Smooth muscle cell (in vitro differentiated cells): ENCODE measurements around the gene ARMC6. TPM values are rescaled to one million over a fixed set of nuclear protein-coding genes. Genes with fewer than 3 reads are reported as not detected.
A peak's percentile ranks its signal among the peaks of the same experiment; 100 is the strongest.

Source experiments
- DNase-seq: peaks from one replicate; lab custom pipeline; 2025; ENCODE audit not compliant: unreplicated experiment; lab: John Stamatoyannopoulos, UW
- H2AFZ ChIP-seq: fragments of 200-600 bp; sonication (generic); 2 replicates; pipeline ENCODE4 v1.6.0; 2016; ENCODE audit warnings: antibody characterized with exemption, low read depth, mild to moderate bottlenecking
- H3F3A ChIP-seq: fragments of 200-600 bp; sonication (generic); 2 replicates; pipeline ENCODE4 v1.6.0; 2017; ENCODE audit warnings: antibody characterized with exemption, low read depth
- H3K27ac ChIP-seq: fragments of 200-600 bp; sonication (generic); 2 replicates; pipeline ENCODE4 v1.5.1; 2016; ENCODE audit warnings: low read depth, mild to moderate bottlenecking
- H3K27me3 ChIP-seq: fragments of 200-600 bp; sonication (generic); 2 replicates; pipeline ENCODE4 v1.6.1; 2016; ENCODE audit warnings: low read depth, mild to moderate bottlenecking
- H3K36me3 ChIP-seq: fragments of 200-600 bp; sonication (generic); 2 replicates; pipeline ENCODE4 v1.5.1; 2016; ENCODE audit warnings: low read depth
- H3K4me1 ChIP-seq: fragments of 200-600 bp; sonication (generic); 2 replicates; pipeline ENCODE4 v1.5.1; 2016; ENCODE audit warnings: low read depth
- H3K4me2 ChIP-seq: fragments of 200-600 bp; sonication (generic); 2 replicates; pipeline ENCODE4 v1.6.0; 2016; ENCODE audit warnings: mild to moderate bottlenecking
- H3K4me3 ChIP-seq: fragments of 200-600 bp; sonication (generic); 2 replicates; pipeline ENCODE4 v1.5.1; 2016; ENCODE audit warnings: mild to moderate bottlenecking
- H3K79me2 ChIP-seq: fragments of 200-600 bp; sonication (generic); 2 replicates; pipeline ENCODE4 v1.6.0; 2016; ENCODE audit warnings: low read depth, mild to moderate bottlenecking
- H3K9ac ChIP-seq: fragments of 200-600 bp; sonication (generic); 2 replicates; pipeline ENCODE4 v1.6.0; 2016; ENCODE audit warnings: low read depth
- H3K9me3 ChIP-seq: fragments of 200-600 bp; sonication (generic); replicated peaks from 2 replicates; pipeline ENCODE4 v1.5.1; 2016; ENCODE audit warnings: low read depth
- H4K20me1 ChIP-seq: fragments of 200-600 bp; sonication (generic); 2 replicates; pipeline ENCODE4 v1.6.0; 2016; ENCODE audit warnings: low read depth
- CTCF ChIP-seq: fragments of 200-600 bp; sonication (generic); IDR thresholded peaks from 2 replicates; pipeline ENCODE4 v1.5.1; 2017; ENCODE audit warnings: borderline replicate concordance, mild to moderate bottlenecking, antibody characterized with exemption; ENCODE audit not compliant: insufficient read depth, poor library complexity, severe bottlenecking
- WGBS: methylation state at CpG from one replicate; pipeline ENCODE4 v1.1.7; 2016; ENCODE audit warnings: low lambda C conversion rate; 5-methylcytosine and 5-hydroxymethylcytosine counted together
- polyA plus RNA-seq: library from polyadenylated mRNA; unstranded; fragments of >200 nt; fragmentation: Nextera tagmentation; extraction: Ambion mirVana; gene quantifications from 2 replicates; pipeline ENCODE4 v1.2.1, GENCODE V29; 2016
- total RNA-seq: library from RNA; depleted of rRNA; stranded (reverse); fragments of >200 nt; gene quantifications from 2 replicates; pipeline ENCODE4 v1.2.3, GENCODE V29; 2014

The ARMC6 gene
- total and polyA plus RNA-seq, 2 experiments from 2014 or later = 17.8 to 27.1 TPM

- Histone ChIP-seq H3K27me3 (no peaks in the 10 kb centered on the region), H3K4me2 (no peak overlapping the region), H3K9ac (no peak overlapping the region), H3F3A (no peaks in the 10 kb centered on the region), H3K4me1 (peaks cover 3% of the 10 kb centered on the region), H3K27ac (no peak overlapping the region), H3K79me2 (no peaks in the 10 kb centered on the region), H4K20me1 (peaks cover 6% of the 10 kb centered on the region), H2AFZ (no peak overlapping the region), H3K9me3 (no peaks in the 10 kb centered on the region), H3K4me3 (no peak overlapping the region), H3K36me3 (peaks cover 5% of the 10 kb centered on the region)
- DNase-seq = no peak
- no peak for TF ChIP-seq CTCF
- 96% methylated on average over 14 of the region's 14 CpGs for WGBS
Measured at GRCh38 chr19:18991468-18991867, 41.9 kb upstream of the ARMC6 start.

GRCh38 chr19:18992696-18993095, 40.7 kb upstream of the ARMC6 start:
- H3K4me3 ChIP-seq = no peak overlapping the region
- no peak for TF ChIP-seq CTCF
- H3K4me2 ChIP-seq = no peak overlapping the region
- H3K27ac ChIP-seq = no peak overlapping the region
- peaks cover 3% of the 10 kb centered on the region for H3K4me1 ChIP-seq
- no peak overlapping the region for H2AFZ ChIP-seq
- H3K9ac ChIP-seq = no peak overlapping the region
- H4K20me1 ChIP-seq = peaks cover 6% of the 10 kb centered on the region
- H3K9me3 ChIP-seq = no peaks in the 10 kb centered on the region
- 98% methylated on average over 8 of the region's 8 CpGs for WGBS
- no peaks in the 10 kb centered on the region for H3F3A ChIP-seq
- H3K36me3 ChIP-seq = peaks cover 5% of the 10 kb centered on the region
- H3K79me2 ChIP-seq = no peaks in the 10 kb centered on the region
- no peak for DNase-seq
- no peaks in the 10 kb centered on the region for H3K27me3 ChIP-seq

- no peaks in the 10 kb centered on the region for H3K9me3 ChIP-seq
- peaks cover 6% of the 10 kb centered on the region for H4K20me1 ChIP-seq
- H3K79me2 ChIP-seq = no peaks in the 10 kb centered on the region
- DNase-seq = no peak
- H3K36me3 ChIP-seq = peaks cover 5% of the 10 kb centered on the region
- no peak overlapping the region for H3K4me3 ChIP-seq
- no peaks in the 10 kb centered on the region for H3F3A ChIP-seq
- no peak overlapping the region for H3K27ac ChIP-seq
- no peaks in the 10 kb centered on the region for H3K27me3 ChIP-seq
- no peak overlapping the region for H3K9ac ChIP-seq
- peaks cover 3% of the 10 kb centered on the region for H3K4me1 ChIP-seq
- no peak overlapping the region for H3K4me2 ChIP-seq
- WGBS = 94% methylated on average over 10 of the region's 10 CpGs
- H2AFZ ChIP-seq = no peak overlapping the region
- no peak for TF ChIP-seq CTCF
Measured at GRCh38 chr19:18993115-18993514, 40.3 kb upstream of the ARMC6 start.

GRCh38 chr19:18995804-18996241, 37.6 kb upstream of the ARMC6 start:
- Histone ChIP-seq H3K27ac (no peak overlapping the region), H3K9me3 (no peaks in the 10 kb centered on the region), H3F3A (no peaks in the 10 kb centered on the region), H3K4me1 (peaks cover 3% of the 10 kb centered on the region), H3K4me2 (no peak overlapping the region), H2AFZ (no peak overlapping the region), H3K79me2 (no peaks in the 10 kb centered on the region), H3K36me3 (peaks cover 5% of the 10 kb centered on the region), H3K27me3 (no peaks in the 10 kb centered on the region), H3K4me3 (no peak overlapping the region), H3K9ac (no peak overlapping the region), H4K20me1 (peaks cover 13% of the 10 kb centered on the region)
- 26% methylated on average over 5 of the region's 5 CpGs for WGBS
- no peak for DNase-seq
- TF ChIP-seq CTCF = peak; percentile 38
